GM12878 (cell line): Measurements from ENCODE around the gene CERT1.

ENCODE experiments used
- CBX5 ChIP-seq: sonication (generic); IDR thresholded peaks from 2 replicates; pipeline ENCODE4 v1.6.1; 2016; ENCODE audit warnings: low read depth, moderate library complexity, mild to moderate bottlenecking, inconsistent platforms
- EP300 ChIP-seq, 2 experiments: fragments of 150-350 bp in 1 of 2; IDR thresholded peaks; 2 replicates each; pipeline ENCODE4 v1.6.1; 2011 to 2012; ENCODE audit warnings: low read depth in 2 of 2, low read length in 2 of 2, borderline replicate concordance in 1 of 2, improper control_type of control experiment in 1 of 2, inconsistent platforms in 1 of 2; ENCODE audit not compliant: control insufficient read depth in 1 of 2
- ETV6 ChIP-seq, 2 experiments: fragments of 450-650 bp in 1 of 2; IDR thresholded peaks in 1 of 2; conservative IDR thresholded peaks in 1 of 2; 2 replicates each; pipeline ENCODE4 v1.6.1; 2014; ENCODE audit warnings: antibody characterized with exemption in 1 of 2, borderline replicate concordance in 1 of 2, low read depth in 1 of 2, mild to moderate bottlenecking in 1 of 2, moderate library complexity in 1 of 2
- KLF5 ChIP-seq: fragments of 450-650 bp; IDR thresholded peaks from 2 replicates; pipeline ENCODE4 v1.6.1; 2014; ENCODE audit warnings: mild to moderate bottlenecking; ENCODE audit not compliant: partially characterized antibody
- POLR2A ChIP-seq: IDR thresholded peaks from 2 replicates; pipeline ENCODE4 v1.6.1; 2011; ENCODE audit warnings: low read depth, mild to moderate bottlenecking, low read length
- RCOR1 ChIP-seq: conservative IDR thresholded peaks from 2 replicates; pipeline ENCODE4 v1.6.1; 2012; ENCODE audit warnings: low read depth, low read length, improper control_type of control experiment
- SREBF2 ChIP-seq: IDR thresholded peaks from 2 replicates; pipeline ENCODE4 v1.6.1; 2012; ENCODE audit warnings: mild to moderate bottlenecking, low read length
- STAT1 ChIP-seq: fragments of 450-650 bp; conservative IDR thresholded peaks from 2 replicates; pipeline ENCODE4 v1.6.1; 2014; ENCODE audit warnings: antibody characterized with exemption, mild to moderate bottlenecking
- TCF7 ChIP-seq: IDR thresholded peaks from 2 replicates; pipeline ENCODE4 v1.6.1; 2014; ENCODE audit warnings: antibody characterized with exemption, borderline replicate concordance
- TF ChIP-seq, protein P1 (sequence below): IDR thresholded peaks from 2 replicates; pipeline ENCODE4 v1.6.1; 2012; ENCODE audit warnings: low read depth, low read length, improper control_type of control experiment
- TF ChIP-seq, protein P2 (sequence below), 3 experiments: IDR thresholded peaks in 2 of 3; conservative IDR thresholded peaks in 1 of 3; 2 replicates each; pipeline ENCODE4 v1.5.1; 2011; ENCODE audit warnings: low read depth in 3 of 3, low read length in 3 of 3, mild to moderate bottlenecking in 3 of 3, control low read depth in 2 of 3, moderate library complexity in 2 of 3, inconsistent platforms in 1 of 3, mixed read lengths in 1 of 3; ENCODE audit not compliant: control insufficient read depth in 2 of 3, insufficient read depth in 1 of 3; ENCODE audit errors: extremely low read depth in 1 of 3

DNA sequence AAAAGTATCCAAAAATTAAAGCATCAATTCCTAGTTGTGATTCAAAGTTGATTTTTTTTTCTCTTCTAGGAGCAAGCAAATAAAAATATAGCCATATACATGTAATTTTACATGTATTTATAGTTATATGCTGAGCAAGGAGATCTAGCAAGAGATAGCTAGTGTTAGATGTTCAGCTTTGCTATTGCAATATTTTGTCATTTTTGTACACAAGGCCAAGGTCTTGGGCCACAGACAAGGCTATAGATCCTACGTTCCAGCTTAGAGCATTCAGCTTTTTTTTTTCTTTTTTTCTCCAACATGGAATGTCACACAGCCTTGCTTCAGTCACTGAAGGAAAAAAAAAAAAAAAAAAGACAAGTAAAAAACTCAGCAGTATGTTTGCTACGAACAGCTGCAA is 137.6 kb downstream of the CERT1 start:
- TF ChIP-seq, protein P1, sequence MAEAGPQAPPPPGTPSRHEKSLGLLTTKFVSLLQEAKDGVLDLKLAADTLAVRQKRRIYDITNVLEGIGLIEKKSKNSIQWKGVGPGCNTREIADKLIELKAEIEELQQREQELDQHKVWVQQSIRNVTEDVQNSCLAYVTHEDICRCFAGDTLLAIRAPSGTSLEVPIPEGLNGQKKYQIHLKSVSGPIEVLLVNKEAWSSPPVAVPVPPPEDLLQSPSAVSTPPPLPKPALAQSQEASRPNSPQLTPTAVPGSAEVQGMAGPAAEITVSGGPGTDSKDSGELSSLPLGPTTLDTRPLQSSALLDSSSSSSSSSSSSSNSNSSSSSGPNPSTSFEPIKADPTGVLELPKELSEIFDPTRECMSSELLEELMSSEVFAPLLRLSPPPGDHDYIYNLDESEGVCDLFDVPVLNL, result no peak
- TF ChIP-seq KLF5, result no peak
- TF ChIP-seq, protein P2, sequence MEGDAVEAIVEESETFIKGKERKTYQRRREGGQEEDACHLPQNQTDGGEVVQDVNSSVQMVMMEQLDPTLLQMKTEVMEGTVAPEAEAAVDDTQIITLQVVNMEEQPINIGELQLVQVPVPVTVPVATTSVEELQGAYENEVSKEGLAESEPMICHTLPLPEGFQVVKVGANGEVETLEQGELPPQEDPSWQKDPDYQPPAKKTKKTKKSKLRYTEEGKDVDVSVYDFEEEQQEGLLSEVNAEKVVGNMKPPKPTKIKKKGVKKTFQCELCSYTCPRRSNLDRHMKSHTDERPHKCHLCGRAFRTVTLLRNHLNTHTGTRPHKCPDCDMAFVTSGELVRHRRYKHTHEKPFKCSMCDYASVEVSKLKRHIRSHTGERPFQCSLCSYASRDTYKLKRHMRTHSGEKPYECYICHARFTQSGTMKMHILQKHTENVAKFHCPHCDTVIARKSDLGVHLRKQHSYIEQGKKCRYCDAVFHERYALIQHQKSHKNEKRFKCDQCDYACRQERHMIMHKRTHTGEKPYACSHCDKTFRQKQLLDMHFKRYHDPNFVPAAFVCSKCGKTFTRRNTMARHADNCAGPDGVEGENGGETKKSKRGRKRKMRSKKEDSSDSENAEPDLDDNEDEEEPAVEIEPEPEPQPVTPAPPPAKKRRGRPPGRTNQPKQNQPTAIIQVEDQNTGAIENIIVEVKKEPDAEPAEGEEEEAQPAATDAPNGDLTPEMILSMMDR (IDR thresholded peaks at IDR 0.05 in 2 of 3, conservative IDR thresholded peaks at IDR 0.05 in 1 of 3; ENCODE audit: control insufficient read depth in 2 of 3, extremely low read depth in 1 of 3, insufficient read depth in 1 of 3, low read depth in 3 of 3, low read length in 3 of 3), result no peak
- no peak for TF ChIP-seq RCOR1
- no peak for TF ChIP-seq SREBF2
- TF ChIP-seq ETV6 (conservative IDR thresholded peaks at IDR 0.05 in 1 of 2, IDR thresholded peaks at IDR 0.05 in 1 of 2; ENCODE audit: borderline replicate concordance in 1 of 2, low read depth in 1 of 2), result no peak
- TF ChIP-seq CBX5, result no peak
- no peak for TF ChIP-seq TCF7
- TF ChIP-seq STAT1, result no peak
- TF ChIP-seq POLR2A, result no peak
- no peak for TF ChIP-seq EP300 (IDR thresholded peaks at IDR 0.05; ENCODE audit: borderline replicate concordance in 1 of 2, control insufficient read depth in 1 of 2, low read depth in 2 of 2, low read length in 2 of 2)
